GM12878 (cell line): ENCODE data around the gene MORC4.

Experiments
- POLR2A ChIP-seq: IDR thresholded peaks from 2 replicates; pipeline ENCODE4 v1.6.1; 2011; ENCODE audit warnings: low read depth, mild to moderate bottlenecking, low read length
- RELA ChIP-seq: fragments of 450-650 bp; IDR thresholded peaks from 2 replicates; pipeline ENCODE4 v1.8.0; 2014; ENCODE audit warnings: borderline replicate concordance; ENCODE audit not compliant: partially characterized antibody
- SUZ12 ChIP-seq: fragments of 200-600 bp; sonication (generic); IDR thresholded peaks from one replicate; pipeline ENCODE4 v1.6.1; 2018; ENCODE audit warnings: antibody characterized with exemption, mild to moderate bottlenecking; ENCODE audit not compliant: unreplicated experiment
- TAF1 ChIP-seq: IDR thresholded peaks from 2 replicates; pipeline ENCODE4 v1.6.1; 2011; ENCODE audit warnings: mild to moderate bottlenecking, low read depth, low read length, borderline replicate concordance

DNA sequence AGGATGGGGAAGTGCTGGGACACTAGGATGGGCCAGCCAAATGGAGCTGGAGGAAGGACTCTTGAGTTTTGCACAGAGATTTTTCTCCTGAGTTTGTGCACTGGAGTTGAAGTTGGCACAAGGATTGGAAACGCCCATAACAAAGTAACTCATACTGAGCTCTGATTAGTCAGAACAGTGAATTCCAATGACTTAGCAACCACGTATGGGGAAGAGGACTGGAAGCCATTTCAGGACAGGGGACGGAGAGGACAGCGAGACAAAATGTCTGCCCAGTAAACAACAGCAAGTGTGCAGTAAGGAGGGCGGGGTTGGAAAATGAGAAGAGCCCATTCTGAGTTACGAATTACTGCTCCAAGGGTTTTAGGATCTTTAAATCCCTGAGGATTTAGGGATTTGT is 102.8 kb downstream of the MORC4 start:
- no peak for TF ChIP-seq POLR2A
- TF ChIP-seq SUZ12, result no peak
- TF ChIP-seq TAF1, result no peak
- TF ChIP-seq RELA, result no peak
